Stimulated activated CD4-positive, alpha-beta T cell treated with anti-CD3 and anti-CD28 coated beads, Interleukin-1b, Interleukin-23, amount 100 ng/mL, for 24 hours (primary cell): ENCODE data around the gene TMEM26.
"Not testable (repeated sequence)": the region's sequence is repeated elsewhere in the genome, so short reads cannot be mapped to it uniquely, and the experiment has no call there.

Experiments
- DNase-seq, 4 experiments: peaks; one replicate each; pipeline ENCODE4 v3.0.0-alpha.2; 2020; ENCODE audit warnings: low read depth in 4 of 4, low spot score in 1 of 4

Gene TMEM26

GRCh38 chr10:61400524-61400923, 52.7 kb downstream of the TMEM26 start:
- DNase-seq, result no peak

DNA sequence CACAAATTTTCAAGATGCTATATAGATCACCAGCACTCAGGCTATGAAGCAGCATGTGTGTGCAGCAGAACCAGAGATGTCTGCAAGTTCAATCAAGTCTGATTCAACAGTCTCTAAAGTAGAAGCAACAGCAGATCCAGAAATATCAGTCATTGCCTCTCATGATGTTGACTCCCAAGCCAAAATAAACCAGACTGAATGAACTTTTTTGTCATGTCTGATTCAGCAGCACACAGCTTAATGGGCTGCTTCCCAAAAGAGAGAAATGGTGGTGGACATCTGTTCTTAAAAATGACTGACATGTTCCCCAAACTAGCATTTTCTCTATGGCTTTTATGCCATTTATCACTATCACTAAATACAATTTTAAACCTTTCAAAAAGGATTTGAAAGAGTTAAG, 53.8 kb downstream of the TMEM26 start:
- DNase-seq, result no peak

DNA sequence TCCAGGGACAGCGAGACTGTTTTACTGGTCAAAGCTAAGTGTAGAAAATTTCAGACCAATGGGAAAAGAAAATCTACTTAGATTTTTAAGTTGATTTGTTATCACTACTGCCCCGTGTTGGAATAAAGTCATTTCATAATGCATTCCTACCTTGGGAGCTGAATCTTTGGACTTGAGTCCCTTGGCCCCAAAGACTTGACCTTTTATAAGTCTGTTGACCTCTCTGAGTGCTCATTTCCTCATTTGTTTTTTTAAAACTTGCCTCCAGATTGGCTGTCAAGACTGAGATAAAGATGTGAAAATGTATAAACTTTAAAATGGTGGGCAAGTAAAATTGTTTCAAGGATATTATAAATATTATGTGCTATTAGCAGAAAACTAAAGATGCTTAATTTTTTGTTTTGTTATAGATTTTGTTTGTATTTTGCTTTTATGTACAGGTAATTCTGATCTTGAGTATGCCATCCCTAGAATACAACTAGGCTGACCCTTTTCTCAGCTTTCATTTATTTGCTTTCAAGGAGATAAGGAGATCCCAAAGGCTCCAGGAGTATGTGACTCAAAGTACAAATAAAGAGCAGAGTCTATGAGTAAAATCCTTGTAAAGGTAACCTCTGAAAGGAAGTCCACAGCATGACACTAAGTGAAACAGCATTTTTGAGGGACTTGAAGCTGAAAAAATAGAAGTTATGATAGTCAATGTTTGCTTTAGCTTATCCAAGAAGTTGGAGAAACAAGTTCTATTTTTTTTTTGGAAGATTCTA, 54.6 kb downstream of the TMEM26 start:
- DNase-seq, result no peak

DNA sequence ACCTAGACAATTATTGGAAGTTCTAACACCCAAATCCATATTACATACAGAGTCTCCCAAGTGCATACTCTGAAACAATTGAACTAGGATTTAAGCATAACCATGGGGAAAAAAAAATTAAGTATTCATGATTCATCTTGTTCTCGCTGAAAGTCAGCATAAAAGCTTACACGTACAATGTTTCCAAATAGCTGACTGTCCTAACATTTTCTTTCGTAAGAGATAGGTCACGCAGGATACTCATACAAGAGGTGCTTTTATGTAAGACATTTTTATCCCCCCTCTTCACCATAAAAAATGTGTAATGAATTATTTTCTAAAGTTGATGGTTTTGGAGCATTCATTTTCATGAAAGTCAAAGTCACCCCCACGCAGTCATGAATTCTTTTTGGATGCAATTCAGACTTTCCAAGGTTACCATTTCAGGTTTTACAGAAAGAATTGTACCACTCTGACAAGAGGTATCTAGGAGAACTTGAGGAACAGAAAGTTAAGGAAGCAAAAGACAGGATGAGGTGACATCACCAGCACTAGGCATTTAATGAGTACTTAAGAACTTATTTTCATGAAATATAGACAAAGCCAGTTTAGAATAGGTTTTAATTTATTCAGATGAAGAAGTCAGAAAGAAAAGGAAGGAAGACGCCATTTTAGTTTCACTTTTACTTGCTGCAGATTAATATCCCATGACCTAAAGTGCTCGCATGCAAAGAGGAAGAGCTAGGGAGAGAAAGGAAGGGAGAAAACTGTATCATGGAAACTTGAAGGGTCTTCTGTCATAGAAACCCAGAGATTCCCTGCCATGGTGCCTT, 55.8 kb downstream of the TMEM26 start:
- DNase-seq, result no peak

- DNase-seq, result no peak
These were observed 61.9 kb downstream of the TMEM26 start for GRCh38 chr10:61391281-61391680.

- no peak for DNase-seq
These were observed 62.3 kb downstream of the TMEM26 start for GRCh38 chr10:61390851-61391250.

- DNase-seq, result no peak
These were observed 63.3 kb downstream of the TMEM26 start for GRCh38 chr10:61389887-61390286.

DNA sequence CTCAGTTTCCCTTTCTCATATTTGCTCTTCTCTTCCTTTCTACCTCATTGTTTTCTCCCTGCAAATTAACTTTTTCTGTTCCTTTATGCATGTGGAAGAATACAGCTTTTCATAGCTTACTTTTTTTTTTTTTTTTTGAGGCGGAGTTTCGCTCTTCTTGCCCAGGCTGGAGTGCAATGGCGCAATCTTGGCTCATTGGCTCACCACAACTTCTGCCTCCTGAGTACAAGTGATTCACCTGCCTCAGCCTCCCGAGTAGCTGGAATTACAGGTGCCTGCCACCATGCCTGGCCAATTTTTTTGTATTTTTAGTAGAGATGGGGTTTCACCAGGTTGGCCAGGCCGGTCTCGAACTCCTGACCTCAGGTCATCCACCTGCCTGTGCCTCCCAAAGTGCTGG, 64.2 kb downstream of the TMEM26 start:
- not testable (repeated sequence) for DNase-seq

DNA sequence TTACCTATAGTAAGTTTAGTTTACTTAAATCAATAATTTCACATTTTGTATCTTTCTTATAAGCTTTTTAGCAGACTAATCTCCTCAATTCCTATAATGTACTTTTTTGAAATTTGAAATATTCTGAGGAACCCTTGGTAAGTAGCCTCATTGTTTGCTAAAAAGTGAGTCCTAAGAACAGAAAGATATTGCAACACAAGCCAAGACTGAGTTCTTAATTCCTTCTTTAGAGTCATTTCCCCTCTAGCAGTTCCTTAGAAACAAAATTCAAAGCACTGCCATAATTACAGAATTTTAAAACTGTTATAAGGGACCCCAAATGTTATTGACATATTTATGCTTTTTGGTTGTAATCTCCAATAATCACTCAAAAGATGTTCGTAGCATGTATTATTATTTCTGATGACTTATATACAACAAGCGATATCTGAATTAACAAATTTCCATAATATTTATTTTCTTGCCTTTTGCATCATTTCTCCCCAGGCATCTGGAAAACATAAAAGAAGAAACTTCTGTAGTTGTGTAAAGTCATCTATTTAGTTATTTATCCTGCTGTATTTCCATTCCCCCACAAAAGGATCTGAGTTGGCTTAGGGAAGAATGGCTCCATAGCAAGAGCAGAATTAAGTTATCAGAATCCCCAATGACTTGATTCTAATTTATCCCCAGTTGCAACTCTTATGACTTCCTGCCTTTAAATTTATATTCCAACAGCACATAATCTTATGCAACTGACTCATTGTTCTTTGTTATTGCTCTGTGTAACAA, 67.8 kb downstream of the TMEM26 start:
- no peak for DNase-seq

DNA sequence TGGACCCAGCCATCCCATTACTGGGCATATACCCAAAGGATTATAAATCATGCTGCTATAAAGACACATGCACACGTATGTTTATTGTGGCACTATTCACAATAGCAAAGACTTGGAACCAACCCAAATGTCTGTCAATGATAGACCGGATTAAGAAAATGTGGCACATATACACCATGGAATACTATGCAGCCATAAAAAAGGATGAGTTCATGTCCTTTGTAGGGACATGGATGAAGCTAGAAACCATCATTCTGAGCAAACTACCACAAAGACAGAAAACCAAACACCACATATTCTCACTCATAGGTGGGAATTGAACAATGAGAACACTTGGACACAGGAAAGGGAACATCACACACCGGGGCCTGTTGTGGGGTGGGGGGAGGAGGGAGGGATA, 72.0 kb downstream of the TMEM26 start:
- DNase-seq, result not testable (repeated sequence)

DNA sequence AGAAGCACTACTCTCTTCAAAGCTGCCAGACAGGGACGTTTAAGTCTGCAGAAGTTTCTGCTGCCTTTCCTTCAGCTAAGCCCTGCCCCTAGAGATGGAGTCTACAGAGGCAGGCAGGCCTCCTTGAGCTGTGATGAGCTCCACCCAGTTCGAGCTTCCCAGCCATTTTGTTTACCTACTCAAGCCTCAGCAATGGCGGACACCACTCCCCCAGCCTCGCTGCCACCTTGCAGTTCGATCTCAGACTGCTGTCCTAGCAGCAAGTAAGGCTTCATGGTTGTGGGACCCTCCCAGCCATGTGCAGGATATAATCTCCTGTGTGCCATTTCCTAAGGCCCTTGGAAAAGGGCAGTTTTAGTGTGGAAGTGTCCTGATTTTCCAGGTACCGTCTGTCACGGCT, 74.3 kb downstream of the TMEM26 start:
- DNase-seq, result no peak

- no peak for DNase-seq
These were observed 76.2 kb downstream of the TMEM26 start for GRCh38 chr10:61376908-61377368.

GRCh38 chr10:61376377-61376776, 76.8 kb downstream of the TMEM26 start:
- DNase-seq, result no peak

- DNase-seq, result no peak
These were observed 86.8 kb downstream of the TMEM26 start for GRCh38 chr10:61366365-61366764.

- no peak for DNase-seq
These were observed 88.6 kb downstream of the TMEM26 start for GRCh38 chr10:61364619-61365018.

GRCh38 chr10:61363006-61363405, 90.2 kb downstream of the TMEM26 start:
- no peak for DNase-seq

DNA sequence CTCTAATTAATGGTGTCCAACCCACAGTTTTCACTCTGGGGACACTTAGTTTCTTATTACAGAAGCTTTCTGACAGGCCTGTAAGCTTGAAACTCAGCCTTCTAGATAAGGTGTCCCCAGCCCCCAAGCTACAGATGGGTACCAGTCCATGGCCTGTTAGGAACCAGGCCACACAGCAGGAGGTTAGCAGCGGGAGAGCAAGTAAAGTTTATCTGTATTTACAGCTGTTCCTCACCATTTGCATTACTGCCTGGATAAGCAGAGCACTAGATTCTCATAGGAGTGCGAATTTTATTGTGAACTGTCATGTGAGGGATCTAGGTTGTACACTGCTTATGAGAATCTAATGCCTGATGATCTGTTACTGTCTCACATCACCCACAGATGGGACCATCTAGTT, 93.7 kb downstream of the TMEM26 start:
- DNase-seq, result no peak

DNA sequence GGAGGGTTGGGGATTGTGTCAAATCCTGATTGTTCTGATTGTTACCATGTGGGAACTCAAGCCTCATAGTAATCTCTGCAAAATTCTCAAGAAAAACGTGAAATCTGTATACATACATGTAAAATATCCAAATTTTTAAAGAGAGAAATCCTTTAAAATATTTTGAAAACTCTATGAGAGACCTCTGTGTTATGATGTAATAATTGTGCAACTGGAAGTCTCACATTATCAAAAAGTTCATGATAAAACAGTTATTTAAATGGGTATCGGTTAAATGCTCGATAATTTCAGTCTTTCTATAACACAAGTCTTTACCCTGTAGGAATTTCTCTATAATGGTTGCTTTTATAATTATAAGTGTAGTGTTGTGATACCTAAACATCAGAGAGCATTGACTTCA, 95.5 kb downstream of the TMEM26 start:
- no peak for DNase-seq
